NCI-H748 treated with DMSO at 0.1 percent for 48 hours (cell line): Measurements from ENCODE around the gene C3orf52.

Source experiments
- DNase-seq: peaks from one replicate; lab custom pipeline; 2025; lab: John Stamatoyannopoulos, UW

C3orf52 gene

GRCh38 chr3:112086875-112087524 lies 811 bp downstream of the C3orf52 start:
- no peak for DNase-seq

DNA sequence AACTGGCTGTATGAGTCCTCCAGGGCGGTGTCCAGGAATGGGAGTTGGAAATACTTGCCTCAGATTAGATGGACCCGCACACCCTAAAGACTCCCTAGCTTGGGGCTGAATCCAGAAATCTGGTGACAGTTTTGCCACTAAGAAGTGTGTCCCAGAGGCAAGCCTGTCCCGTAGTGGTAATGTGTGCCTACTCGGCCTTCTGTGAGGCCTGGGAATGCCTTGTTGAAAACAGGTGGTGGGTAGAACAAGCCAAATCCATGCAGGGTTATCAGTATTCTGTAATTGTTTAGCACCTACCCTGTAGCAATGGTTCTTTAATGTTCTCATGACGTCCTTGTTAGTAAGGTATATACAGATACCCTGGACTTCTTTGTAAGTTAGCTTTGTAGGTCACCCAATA lies 1.6 kb downstream of the C3orf52 start:
- no peak for DNase-seq

- no peak for DNase-seq
These were observed 2.8 kb downstream of the C3orf52 start for GRCh38 chr3:112088944-112089343.

GRCh38 chr3:112089956-112090886 lies 4.0 kb downstream of the C3orf52 start:
- no peak for DNase-seq

DNA sequence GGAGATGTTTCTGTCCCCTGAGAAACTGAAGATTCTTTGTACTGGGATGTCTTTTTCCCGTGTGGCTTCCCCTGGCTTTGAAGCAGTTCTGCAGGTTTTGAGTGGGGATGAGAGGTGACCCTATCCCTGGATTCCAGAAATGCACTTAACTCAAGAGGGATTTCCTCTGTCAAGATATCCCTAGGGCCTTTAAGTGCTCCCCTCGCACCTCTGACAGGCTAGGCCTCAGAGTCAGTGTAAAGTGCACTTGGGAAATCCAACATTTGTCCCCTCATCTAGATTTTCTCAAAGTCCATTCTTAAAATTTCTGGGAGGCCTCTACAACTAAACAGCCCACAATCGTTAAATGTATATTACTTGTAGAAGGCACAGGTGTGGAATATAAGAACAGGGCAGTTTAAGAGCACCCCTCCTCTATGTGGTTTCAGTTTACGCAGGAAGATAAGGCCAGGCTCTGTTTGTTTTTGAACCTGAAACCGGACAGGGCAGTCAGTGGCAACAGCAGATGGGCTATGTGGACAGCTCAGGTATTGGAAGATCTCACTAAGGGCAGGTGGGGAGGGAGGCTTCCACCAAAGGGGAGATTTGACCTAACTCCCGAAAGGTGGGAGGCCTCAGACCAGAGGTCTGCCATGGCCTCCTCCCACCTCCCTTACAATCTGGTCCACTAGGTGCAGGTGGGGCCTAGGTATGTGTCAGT lies 4.8 kb downstream of the C3orf52 start:
- DNase-seq, result no peak

DNA sequence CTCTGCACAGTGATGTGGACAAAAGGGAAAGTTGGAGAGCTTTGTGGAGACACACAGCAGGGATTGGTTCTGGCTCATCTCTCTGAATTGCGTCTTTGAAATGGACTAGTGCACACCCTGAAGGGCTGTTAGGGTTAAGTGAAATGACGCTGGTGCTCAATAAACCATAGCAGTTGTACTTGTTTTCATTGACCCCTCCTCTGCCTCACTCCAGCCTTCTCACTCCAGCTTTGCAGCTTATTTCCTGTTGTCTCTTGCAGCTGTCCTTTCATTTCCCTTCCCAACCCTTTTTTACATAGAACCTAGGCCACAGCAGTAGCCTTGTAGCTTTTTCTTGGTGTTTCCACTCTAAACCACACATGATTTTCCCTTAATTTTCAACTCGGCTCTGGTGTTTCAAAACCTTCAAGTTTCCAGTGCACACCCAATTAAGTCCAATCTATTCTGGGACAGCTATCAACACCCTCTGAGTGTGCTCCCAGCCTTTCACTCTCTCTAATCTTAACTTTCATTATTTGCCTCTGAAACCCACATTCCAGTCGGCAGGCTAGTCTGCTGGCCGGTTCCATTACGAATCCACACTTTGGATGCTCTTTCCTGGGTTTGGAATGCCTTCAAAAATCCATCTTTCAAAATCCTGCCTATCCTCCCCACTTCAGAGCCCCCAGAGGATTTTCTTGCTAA lies 6.4 kb downstream of the C3orf52 start:
- no peak for DNase-seq

- DNase-seq, result no peak
These were observed 7.0 kb downstream of the C3orf52 start for GRCh38 chr3:112093180-112093522.

- DNase-seq, result no peak
These were observed 9.5 kb downstream of the C3orf52 start for GRCh38 chr3:112095731-112096130.

DNA sequence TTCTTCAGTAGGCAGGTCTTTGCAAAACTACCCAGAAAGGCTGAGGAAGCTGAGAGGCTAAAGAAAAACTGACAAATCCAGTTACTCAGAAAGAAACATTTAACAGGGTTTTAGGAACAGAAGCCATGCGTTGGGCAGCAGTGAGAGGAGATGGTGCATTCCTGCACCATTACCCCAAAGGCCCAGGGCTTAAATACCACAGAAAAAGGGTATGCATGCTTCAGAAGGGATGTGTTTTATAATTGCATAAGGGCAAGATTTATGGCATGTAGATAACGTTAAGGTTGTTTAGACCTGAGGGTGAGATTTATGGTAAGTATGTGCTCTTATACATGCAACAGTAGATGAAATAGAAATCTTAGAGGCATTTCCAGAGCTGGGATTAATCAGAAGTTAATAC lies 10.0 kb downstream of the C3orf52 start:
- no peak for DNase-seq

- peak; percentile 19 for DNase-seq
These were observed 11.2 kb downstream of the C3orf52 start for GRCh38 chr3:112097378-112097777.

DNA sequence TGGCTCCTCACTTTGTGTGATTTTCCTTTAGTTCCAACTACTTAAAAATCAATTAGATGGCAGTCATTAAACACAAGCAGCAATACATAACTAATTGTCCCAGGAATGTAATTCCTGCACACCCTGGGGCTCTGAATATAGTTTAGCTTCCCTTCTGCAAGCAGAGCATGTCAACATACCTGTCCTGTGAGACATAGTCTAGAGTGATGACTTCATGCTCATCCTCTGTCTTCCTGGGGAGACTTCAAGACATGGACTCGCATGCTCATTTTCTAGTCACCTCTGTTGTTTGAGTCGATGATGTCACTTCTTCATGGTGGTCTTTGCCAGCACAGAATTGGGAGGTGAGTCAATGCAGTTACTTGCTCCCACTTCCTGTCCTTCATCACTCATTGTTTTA lies 15.7 kb downstream of the C3orf52 start:
- DNase-seq, result no peak

GRCh38 chr3:112104774-112105173 lies 18.6 kb downstream of the C3orf52 start:
- no peak for DNase-seq

GRCh38 chr3:112109322-112109721 lies 23.1 kb downstream of the C3orf52 start:
- DNase-seq, result peak; percentile 71

GRCh38 chr3:112111785-112112402 lies 25.7 kb downstream of the C3orf52 start:
- peak; percentile 22 for DNase-seq

- no peak for DNase-seq
These were observed 28.5 kb downstream of the C3orf52 start for GRCh38 chr3:112114576-112115160.

DNA sequence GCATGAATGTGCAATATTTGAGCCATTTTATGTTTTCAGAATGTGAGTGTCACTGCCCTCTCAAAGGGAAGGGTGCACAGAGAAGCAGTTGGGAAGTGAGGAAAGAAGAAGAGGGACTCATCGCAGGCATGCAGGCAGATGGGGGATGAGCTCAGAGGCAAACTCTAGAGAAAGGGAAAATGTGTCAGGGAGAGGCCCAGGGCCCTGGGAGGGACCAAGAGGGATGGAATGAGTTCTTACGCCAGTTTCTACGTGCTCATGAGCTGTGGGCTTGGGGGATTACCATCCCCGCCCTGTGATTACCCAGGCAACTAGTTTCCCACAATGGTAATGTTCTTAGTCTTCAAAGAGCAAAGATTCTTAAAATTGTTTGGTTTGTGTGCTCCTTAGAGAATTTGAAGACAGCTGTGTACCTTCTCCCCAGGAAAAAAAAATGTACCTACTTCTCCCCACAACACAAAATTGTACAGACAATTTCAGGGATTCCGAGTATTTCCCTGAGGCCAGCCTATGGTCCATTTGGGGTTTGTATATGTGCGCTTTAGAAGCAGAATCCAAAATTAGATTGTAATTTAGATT lies 29.1 kb downstream of the C3orf52 start:
- DNase-seq, result no peak

DNA sequence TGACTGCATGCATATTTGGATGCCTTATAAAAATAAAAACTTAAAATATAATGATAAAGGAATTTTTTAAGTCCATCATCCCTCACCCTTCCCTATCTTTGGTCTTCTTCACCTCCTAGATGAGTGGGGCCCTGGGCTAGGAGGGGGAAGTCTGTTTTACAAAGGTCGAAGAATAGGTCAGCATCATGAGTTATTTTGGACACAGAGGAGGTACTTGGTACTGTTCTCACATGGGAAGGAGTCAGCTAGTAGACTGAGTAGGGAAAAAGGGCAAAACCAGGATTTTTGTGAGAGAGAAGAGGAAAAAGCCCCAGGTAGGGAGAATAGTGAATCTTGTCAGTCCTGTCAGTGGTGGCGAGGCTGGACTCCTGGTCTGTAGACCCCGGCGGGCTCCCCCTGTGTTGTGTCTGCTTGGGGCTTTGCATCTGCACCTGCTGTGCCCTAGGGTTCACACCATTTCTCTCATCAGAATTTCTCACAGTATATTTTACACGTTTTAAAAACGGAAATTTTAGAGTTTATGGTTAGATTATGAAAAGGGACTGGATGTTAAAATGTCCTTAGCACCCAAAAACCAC lies 29.7 kb downstream of the C3orf52 start:
- no peak for DNase-seq

GRCh38 chr3:112116748-112117186 lies 30.6 kb downstream of the C3orf52 start:
- no peak for DNase-seq

DNA sequence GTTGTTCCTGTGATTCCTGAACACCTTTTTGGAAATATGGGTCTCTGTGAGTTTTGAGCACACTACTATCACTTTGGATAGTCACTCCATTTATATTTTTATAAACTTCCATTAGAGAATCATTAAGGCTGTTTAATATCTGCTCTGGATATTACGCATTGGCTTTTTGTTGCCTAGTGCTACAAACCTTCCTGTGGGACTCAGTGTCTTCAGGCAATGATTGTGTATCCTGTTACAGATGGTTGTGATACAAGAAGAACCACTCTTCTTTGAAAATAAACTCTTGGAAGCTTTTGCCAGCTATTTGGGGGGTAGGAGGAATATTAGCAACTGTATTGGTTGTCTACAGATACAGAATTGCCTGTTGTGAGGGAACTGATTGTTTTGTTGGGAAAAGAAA lies 31.2 kb downstream of the C3orf52 start:
- DNase-seq, result no peak

GRCh38 chr3:112117841-112118571 lies 31.8 kb downstream of the C3orf52 start:
- no peak for DNase-seq
